GM12878 (cell line): ENCODE results near the gene SIGMAR1. TPM values are rescaled to one million over a fixed set of nuclear protein-coding genes. Genes with fewer than 3 reads are reported as not detected.

ENCODE experiments used
- ATAC-seq: fragments of 200-7000 bp; cut with Tn5 transposase; 3 replicates; pipeline ENCODE4 v1.9.1; 2020; ENCODE audit warnings: mild to moderate bottlenecking, moderate library complexity
- BruUV-seq: library from RNA; stranded (reverse); fragments of 400-500 nt; replicated peaks from 2 replicates; lab custom pipeline; 2021; lab: Mats Ljungman, UMichigan
- CTCF ChIA-PET: fragments of 300-600 bp; sonication (Branson Sonifier 250); formaldehyde crosslinking; extraction: SDS; loops from one replicate; lab custom pipeline; 2021; ENCODE audit warnings: inconsistent platforms; lab: Yijun Ruan, JAX
- POLR2A ChIA-PET: fragments of 350-600 bp; formaldehyde crosslinking; extraction: SDS; loops from one replicate; lab custom pipeline; 2021; ENCODE audit warnings: inconsistent platforms; lab: Charles Lee
- RAD21 ChIA-PET: fragments of 300-600 bp; sonication (Branson Sonifier 250); formaldehyde crosslinking; loops from one replicate; lab custom pipeline; 2023; ENCODE audit warnings: antibody characterized with exemption; ENCODE audit not compliant: unreplicated experiment; lab: Charles Lee
- SMC1A ChIA-PET: fragments of 300-600 bp; sonication (Branson Sonifier 250); formaldehyde crosslinking; loops from one replicate; lab custom pipeline; 2023; ENCODE audit not compliant: unreplicated experiment, uncharacterized antibody; lab: Charles Lee
- DNase-seq: peaks from one replicate; pipeline ENCODE4 v3.0.0-alpha.2; 2011; ENCODE audit warnings: low read depth, low spot score
- FAIRE-seq: peaks from 3 replicates; lab custom pipeline; 2011; peaks lifted over from hg19 to GRCh38; lab: Jason Lieb, UNC
- H2AFZ ChIP-seq: 2 replicates; pipeline ENCODE4 v1.6.0; 2011; ENCODE audit warnings: low read depth, low read length, control low read depth; ENCODE audit not compliant: control insufficient read depth
- H3K27ac ChIP-seq: 2 replicates; pipeline ENCODE4 v1.5.1; 2011; ENCODE audit warnings: control low read depth; ENCODE audit not compliant: control insufficient read depth, insufficient read depth
- H3K27me3 ChIP-seq, 2 experiments: replicated peaks in 1 of 2; 2 replicates each; pipeline versions ENCODE4 v1.6.0 to v1.6.1; 2011; ENCODE audit warnings: low read length in 1 of 2; ENCODE audit not compliant: control insufficient read depth in 2 of 2, insufficient read depth in 2 of 2
- H3K36me3 ChIP-seq, 2 experiments: 2 replicates each; pipeline ENCODE4 v1.5.1; 2011; ENCODE audit warnings: low read length in 1 of 2; ENCODE audit not compliant: control insufficient read depth in 2 of 2, insufficient read depth in 2 of 2
- H3K4me1 ChIP-seq: 2 replicates; pipeline ENCODE4 v1.6.1; 2011; ENCODE audit warnings: mild to moderate bottlenecking, low read length, moderate library complexity, mixed read lengths; ENCODE audit not compliant: control insufficient read depth, insufficient read depth
- H3K4me2 ChIP-seq: 2 replicates; pipeline ENCODE4 v1.6.0; 2011; ENCODE audit warnings: control low read depth; ENCODE audit not compliant: control insufficient read depth, insufficient read depth
- H3K4me3 ChIP-seq: fragments of 200-600 bp; sonication (generic); 2 replicates; pipeline ENCODE4 v1.5.1; 2016
- H3K79me2 ChIP-seq: 2 replicates; pipeline ENCODE4 v1.6.0; 2011; ENCODE audit warnings: low read length; ENCODE audit not compliant: control insufficient read depth, insufficient read depth
- H3K9ac ChIP-seq: 2 replicates; pipeline ENCODE4 v1.8.0; 2011; ENCODE audit warnings: low read length, control low read depth, mixed read lengths; ENCODE audit not compliant: control insufficient read depth, insufficient read depth
- H3K9me3 ChIP-seq: replicated peaks from 3 replicates; pipeline ENCODE4 v1.5.1; 2011; ENCODE audit warnings: mild to moderate bottlenecking, low read length; ENCODE audit not compliant: control insufficient read depth, insufficient read depth
- H4K20me1 ChIP-seq: 2 replicates; pipeline ENCODE4 v1.6.0; 2011; ENCODE audit not compliant: control insufficient read depth, insufficient read depth
- BCL11A ChIP-seq: IDR thresholded peaks from 2 replicates; pipeline ENCODE4 v1.6.1; 2011; ENCODE audit warnings: low read depth, low read length
- BCLAF1 ChIP-seq: fragments of 450-650 bp; IDR thresholded peaks from 2 replicates; pipeline ENCODE4 v1.6.1; 2017; ENCODE audit warnings: antibody characterized with exemption, mild to moderate bottlenecking, moderate library complexity
- MAX ChIP-seq: IDR thresholded peaks from 2 replicates; pipeline ENCODE4 v1.6.1; 2012; ENCODE audit warnings: low read depth, low read length, improper control_type of control experiment
- POLR2A ChIP-seq: IDR thresholded peaks from 2 replicates; pipeline ENCODE4 v1.6.1; 2011; ENCODE audit warnings: low read depth, mild to moderate bottlenecking, low read length
- RAD51 ChIP-seq: fragments of 450-650 bp; IDR thresholded peaks from 2 replicates; pipeline ENCODE4 v1.6.1; 2016; ENCODE audit warnings: moderate library complexity, mild to moderate bottlenecking, inconsistent platforms
- RELA ChIP-seq: fragments of 450-650 bp; IDR thresholded peaks from 2 replicates; pipeline ENCODE4 v1.8.0; 2014; ENCODE audit warnings: borderline replicate concordance; ENCODE audit not compliant: partially characterized antibody
- RUNX3 ChIP-seq: IDR thresholded peaks from 2 replicates; pipeline ENCODE4 v1.6.1; 2012; ENCODE audit warnings: low read length, inconsistent platforms
- TBL1XR1 ChIP-seq: IDR thresholded peaks from 2 replicates; pipeline ENCODE4 v1.6.1; 2012; ENCODE audit warnings: low read depth, low read length, improper control_type of control experiment
- WRNIP1 ChIP-seq: IDR thresholded peaks from 2 replicates; pipeline ENCODE4 v1.6.1; 2011; ENCODE audit warnings: low read depth, low read length, improper control_type of control experiment, borderline replicate concordance
- YY1 ChIP-seq: IDR thresholded peaks from 2 replicates; pipeline ENCODE4 v1.6.1; 2011; ENCODE audit warnings: low read depth, mild to moderate bottlenecking, low read length
- ZBED1 ChIP-seq: IDR thresholded peaks from 2 replicates; pipeline ENCODE4 v1.6.1; 2016; ENCODE audit warnings: borderline replicate concordance
- WGBS: methylation state at CpG from one replicate; pipeline ENCODE4 v1.1.6; 2016; ENCODE audit warnings: low lambda C conversion rate; ENCODE audit not compliant: insufficient replicate concordance, insufficient coverage; ENCODE audit errors: missing lambda C conversion rate; 5-methylcytosine and 5-hydroxymethylcytosine counted together
- in situ Hi-C: fragments of 300-500 bp; cut with MboI; formaldehyde crosslinking; loops from 9 replicates; pipeline ENCODE4 v1.14.3; 2018; ENCODE audit warnings: mixed read lengths
- intact Hi-C: fragments of 100-400 bp; cut with micrococcal nuclease; formaldehyde crosslinking; loops from one replicate; pipeline ENCODE4 v1.14.2; 2022; ENCODE audit not compliant: unreplicated experiment
- polyA plus RNA-seq, 11 experiments: library from polyadenylated mRNA; depleted of rRNA in 4 of 11; unstranded in 6 of 11; stranded (reverse) in 5 of 11; fragments of >200 nt; fragmentation: Nextera tagmentation in 4 of 11; fragmentation: Illumina TruSeq in 1 of 11; extraction: Ambion mirVana in 4 of 11; extraction: Trizol in 1 of 11; gene quantifications; 1 replicate in 1 of 11; 2 replicates in 10 of 11; pipeline versions ENCODE4 v1.2.1 to v1.2.3, GENCODE V29; 2011 to 2016; ENCODE audit warnings: inconsistent platforms in 2 of 11, missing spikeins in 2 of 11, low read depth in 1 of 11
- total RNA-seq, 4 experiments: library from RNA; depleted of rRNA in 3 of 4; stranded (reverse); fragments of >200 nt in 3 of 4; fragmentation: Illumina TruSeq in 1 of 4; extraction: Trizol in 1 of 4; gene quantifications; 2 replicates each; pipeline versions ENCODE4 v1.2.1 to v1.2.3, GENCODE V29; 2013 to 2021

The SIGMAR1 gene
- total and polyA plus RNA-seq, 10 of the 15 experiments (the other 5 are each of a cell fraction or from before 2014, with no cell fraction given), result 7.1 to 133 (median 69.5) TPM

- TF ChIP-seq BCLAF1 (no peak), POLR2A (no peak), RUNX3 (no peak), YY1 (no peak), RELA (no peak)
- TF ChIP-seq, all 136 proteins: peak for 0
Observed at GRCh38 chr9:34601937-34602573, 35.5 kb downstream of the SIGMAR1 start (continued).

- Histone ChIP-seq H3K79me2 (no peaks in the 10 kb centered on the region), H3K9ac (no peak overlapping the region), H4K20me1 (no peaks in the 10 kb centered on the region), H3K9me3 (no peaks in the 10 kb centered on the region), H3K27ac (no peak overlapping the region), H2AFZ (no peak overlapping the region), H3K4me2 (no peak overlapping the region), H3K27me3 (peaks cover 7 to 8% of the 10 kb centered on the region in 2 experiments; a peak in 2 of 4 replicates), H3K4me3 (no peak overlapping the region), H3K4me1 (no peaks in the 10 kb centered on the region), H3K36me3 (no peaks in the 10 kb centered on the region)
- ChIA-PET SMC1A (no interaction called here), RAD21 (no interaction called here), CTCF (interaction anchor here (0.7 to 1.0 kb wide), 2 partner anchors 8 to 197 kb away, joined by 3 to 4 read pairs; no protein-coding TSS in a partner anchor), POLR2A (interaction anchor here (0.5 kb wide), 1 partner anchor 58 kb away, joined by 3 read pairs; no protein-coding TSS in a partner anchor)
- 0% methylated on average over 1 of the region's 1 CpG for WGBS
- ATAC-seq (no peak), DNase-seq (no peak), FAIRE-seq (no peak)
- TF ChIP-seq BCL11A (no peak), WRNIP1 (no peak), TBL1XR1 (no peak), RAD51 (no peak), ZBED1 (no peak), MAX (no peak)
- intact Hi-C loops (loop anchor here (5.0 kb wide), 1 partner anchor 269 kb away; no protein-coding TSS in a partner anchor), in situ Hi-C loops (no loop called here)
- BruUV-seq, result no TSS peak
Observed at GRCh38 chr9:34600908-34601307, 36.7 kb downstream of the SIGMAR1 start.
